Activated CD8-positive, alpha-beta T cell treated with anti-CD3 and anti-CD28 coated beads, Interleukin-2, amount 10 ng/mL, durations not matched to agents 7 days and 5 days (primary cell): Measurements from ENCODE around the gene SYT3. TPM values are rescaled to one million over a fixed set of nuclear protein-coding genes. Genes with fewer than 3 reads are reported as not detected.

Source experiments
- ATAC-seq: fragments of 150-1000 bp; cut with Tn5 transposase; one replicate; pipeline ENCODE4 v1.10.0; 2021; ENCODE audit warnings: moderate library complexity
- CTCF ChIA-PET: fragments of 350-600 bp; sonication (Branson Sonifier 250); formaldehyde crosslinking; loops from one replicate; lab custom pipeline; 2021; ENCODE audit warnings: antibody characterized with exemption; lab: Charles Lee
- POLR2A ChIA-PET: fragments of 350-600 bp; sonication (Branson Sonifier 250); formaldehyde crosslinking; loops from one replicate; lab custom pipeline; 2021; ENCODE audit warnings: antibody characterized with exemption; lab: Charles Lee
- DNase-seq: peaks from one replicate; pipeline ENCODE4 v3.0.0-alpha.2; 2020
- H3K27ac Mint-ChIP-seq: one replicate; pipeline ENCODE4 v1.8.0; 2021; ENCODE audit warnings: mild to moderate bottlenecking, mixed read lengths
- H3K27me3 Mint-ChIP-seq: one replicate; pipeline ENCODE4 v1.8.0; 2021; ENCODE audit warnings: low read depth, mixed read lengths
- H3K36me3 Mint-ChIP-seq: one replicate; pipeline ENCODE4 v1.8.0; 2021; ENCODE audit warnings: low read depth, mixed read lengths
- H3K4me1 Mint-ChIP-seq: one replicate; pipeline ENCODE4 v1.8.0; 2021; ENCODE audit warnings: low read depth, mixed read lengths
- H3K4me3 Mint-ChIP-seq: one replicate; pipeline ENCODE4 v1.8.0; 2021; ENCODE audit warnings: mild to moderate bottlenecking, mixed read lengths
- H3K9me3 Mint-ChIP-seq: one replicate; pipeline ENCODE4 v1.8.0; 2022; ENCODE audit warnings: mixed read lengths; ENCODE audit not compliant: insufficient read depth
- total RNA-seq, 2 experiments: library from RNA; stranded (reverse); gene quantifications; one replicate each; pipeline ENCODE4 v1.2.3, GENCODE V29; 2021

SYT3 gene
- total RNA-seq, 2 experiments from 2014 or later: not detected

- DNase-seq: no peak
- Mint-ChIP-seq H3K9me3 (no peaks in the 10 kb centered on the region), H3K27ac (no peak overlapping the region), H3K4me3 (no peak overlapping the region), H3K27me3 (peaks cover 25% of the 10 kb centered on the region), H3K36me3 (peaks cover 6% of the 10 kb centered on the region), H3K4me1 (peaks cover 15% of the 10 kb centered on the region)
- no peak for ATAC-seq
- CTCF ChIA-PET: no interaction called here
- POLR2A ChIA-PET: no interaction called here
These were observed 19.8 kb upstream of the SYT3 start for GRCh38 chr19:50659318-50660087.

- ATAC-seq (peak; percentile 47), DNase-seq (peak; percentile 67)
- H3K9me3 Mint-ChIP-seq: no peaks in the 10 kb centered on the region
- peaks cover 6% of the 10 kb centered on the region for H3K36me3 Mint-ChIP-seq
- POLR2A ChIA-PET: no interaction called here
- H3K27ac Mint-ChIP-seq: peak overlapping the region; percentile 79
- H3K27me3 Mint-ChIP-seq: peaks cover 28% of the 10 kb centered on the region
- H3K4me3 Mint-ChIP-seq: peak overlapping the region; percentile 67
- H3K4me1 Mint-ChIP-seq: peaks cover 15% of the 10 kb centered on the region
- CTCF ChIA-PET: no interaction called here
These were observed 19.0 kb upstream of the SYT3 start for GRCh38 chr19:50658441-50659317.

- Mint-ChIP-seq H3K4me3 (peak overlapping the region; percentile 67), H3K9me3 (no peaks in the 10 kb centered on the region), H3K4me1 (peaks cover 15% of the 10 kb centered on the region), H3K36me3 (peaks cover 6% of the 10 kb centered on the region), H3K27me3 (peaks cover 26% of the 10 kb centered on the region), H3K27ac (peak overlapping the region; percentile 79)
- CTCF ChIA-PET: no interaction called here
- DNase-seq (peak; percentile 89), ATAC-seq (peak; percentile 98)
- POLR2A ChIA-PET: no interaction called here
These were observed 18.2 kb upstream of the SYT3 start for GRCh38 chr19:50657712-50658440.

- peaks cover 6% of the 10 kb centered on the region for H3K36me3 Mint-ChIP-seq
- peaks cover 26% of the 10 kb centered on the region for H3K27me3 Mint-ChIP-seq
- no peak overlapping the region for H3K4me3 Mint-ChIP-seq
- CTCF ChIA-PET: no interaction called here
- H3K9me3 Mint-ChIP-seq: no peaks in the 10 kb centered on the region
- peaks cover 15% of the 10 kb centered on the region for H3K4me1 Mint-ChIP-seq
- no peak for ATAC-seq
- DNase-seq: no peak
- no peak overlapping the region for H3K27ac Mint-ChIP-seq
- POLR2A ChIA-PET: no interaction called here
These were observed 17.6 kb upstream of the SYT3 start for GRCh38 chr19:50657222-50657669.

DNA sequence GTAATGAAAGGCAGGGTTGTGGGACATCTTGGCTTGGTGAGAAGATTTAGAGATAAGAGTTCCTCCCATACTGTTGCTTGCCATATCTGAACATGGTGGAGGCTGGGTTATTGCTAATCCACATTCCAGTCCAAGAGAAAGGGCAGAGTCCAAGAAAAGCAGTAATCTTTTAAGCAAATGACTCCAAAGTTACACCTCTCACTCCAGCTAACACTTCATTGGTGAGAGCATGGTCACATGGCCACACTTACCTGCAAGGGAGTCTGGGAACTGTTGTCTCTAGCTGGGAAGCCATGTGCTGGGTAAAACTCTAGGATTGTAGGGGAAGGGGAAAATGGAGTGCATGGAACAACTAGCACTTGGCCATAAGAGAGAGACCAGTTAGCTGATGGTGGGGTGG, 15.2 kb upstream of the SYT3 start:
- Mint-ChIP-seq H3K36me3 (peaks cover 6% of the 10 kb centered on the region), H3K27ac (no peak overlapping the region), H3K9me3 (no peaks in the 10 kb centered on the region), H3K27me3 (peaks cover 16% of the 10 kb centered on the region), H3K4me3 (no peak overlapping the region), H3K4me1 (peaks cover 15% of the 10 kb centered on the region)
- ATAC-seq (no peak), DNase-seq (no peak)
- CTCF ChIA-PET: no interaction called here
- POLR2A ChIA-PET: no interaction called here

- DNase-seq (no peak), ATAC-seq (no peak)
- ChIA-PET CTCF (no interaction called here), POLR2A (no interaction called here)
- Mint-ChIP-seq H3K27ac (no peak overlapping the region), H3K27me3 (peaks cover 5% of the 10 kb centered on the region), H3K4me1 (peaks cover 5% of the 10 kb centered on the region), H3K4me3 (no peak overlapping the region), H3K9me3 (no peaks in the 10 kb centered on the region), H3K36me3 (no peaks in the 10 kb centered on the region)
These were observed 13.0 kb upstream of the SYT3 start for GRCh38 chr19:50652722-50653121.

GRCh38 chr19:50651174-50651573, 11.5 kb upstream of the SYT3 start:
- Mint-ChIP-seq H3K4me1 (no peaks in the 10 kb centered on the region), H3K9me3 (no peaks in the 10 kb centered on the region), H3K27ac (no peak overlapping the region), H3K4me3 (no peak overlapping the region), H3K36me3 (no peaks in the 10 kb centered on the region), H3K27me3 (peaks cover 3% of the 10 kb centered on the region)
- ChIA-PET CTCF (no interaction called here), POLR2A (no interaction called here)
- no peak for ATAC-seq
- no peak for DNase-seq

- no peaks in the 10 kb centered on the region for H3K4me1 Mint-ChIP-seq
- no peak for ATAC-seq
- POLR2A ChIA-PET: no interaction called here
- DNase-seq: no peak
- H3K4me3 Mint-ChIP-seq: no peak within 1 kb of the TSS
- H3K27ac Mint-ChIP-seq: no peak within 1 kb of the TSS
- no peaks in the 10 kb centered on the region for H3K9me3 Mint-ChIP-seq
- H3K36me3 Mint-ChIP-seq: no peaks in the 10 kb centered on the region
- H3K27me3 Mint-ChIP-seq: peaks cover 3% of the 10 kb centered on the region
- CTCF ChIA-PET: no interaction called here
These were observed 10.0 kb upstream of the SYT3 start, which contains the start of gene C19orf81 for GRCh38 chr19:50649433-50650391. Gene C19orf81, plus strand, starts transcription at chr19:50649445. Its CDS starts 0 bp downstream, at chr19:50649445.

GRCh38 chr19:50648659-50649058, 9.0 kb upstream of the SYT3 start:
- Mint-ChIP-seq H3K36me3 (no peaks in the 10 kb centered on the region), H3K27ac (no peak overlapping the region), H3K4me3 (no peak overlapping the region), H3K9me3 (no peaks in the 10 kb centered on the region), H3K27me3 (no peaks in the 10 kb centered on the region), H3K4me1 (no peaks in the 10 kb centered on the region)
- no peak for ATAC-seq
- POLR2A ChIA-PET: no interaction called here
- CTCF ChIA-PET: no interaction called here
- no peak for DNase-seq

- no peak overlapping the region for H3K27ac Mint-ChIP-seq
- DNase-seq (no peak), ATAC-seq (no peak)
- POLR2A ChIA-PET: no interaction called here
- H3K4me1 Mint-ChIP-seq: no peaks in the 10 kb centered on the region
- H3K27me3 Mint-ChIP-seq: no peaks in the 10 kb centered on the region
- no peak overlapping the region for H3K4me3 Mint-ChIP-seq
- H3K36me3 Mint-ChIP-seq: no peaks in the 10 kb centered on the region
- no peaks in the 10 kb centered on the region for H3K9me3 Mint-ChIP-seq
- CTCF ChIA-PET: no interaction called here
These were observed 8.4 kb upstream of the SYT3 start for GRCh38 chr19:50647879-50648615.
